GM18519 (cell line): ENCODE data around the gene ITGAE.
"Not testable (repeated sequence)": the region's sequence is repeated elsewhere in the genome, so short reads cannot be mapped to it uniquely, and the experiment has no call there.

Experiments used
- ATAC-seq: cut with Tn5 transposase; IDR thresholded peaks from one replicate; pipeline ENCODE4 v1.9.1; 2021; ENCODE audit warnings: mild to moderate bottlenecking, moderate library complexity; ENCODE audit not compliant: unreplicated experiment, low FRiP score

ITGAE gene

GRCh38 chr17:3702041-3702539 lies 98.9 kb downstream of the ITGAE start:
- not testable (repeated sequence) for ATAC-seq

GRCh38 chr17:3699951-3700350 lies 101.0 kb downstream of the ITGAE start:
- ATAC-seq: no peak

GRCh38 chr17:3698139-3698538 lies 102.8 kb downstream of the ITGAE start:
- no peak for ATAC-seq

GRCh38 chr17:3697103-3697476 lies 103.9 kb downstream of the ITGAE start:
- no peak for ATAC-seq

- no peak for ATAC-seq
These were observed 105.1 kb downstream of the ITGAE start, which contains the start of gene P2RX5 for GRCh38 chr17:3695723-3696411. TSS of gene P2RX5 (minus strand) at chr17:3696155. CDS start at chr17:3696005, 150 bp downstream.

- no peak for ATAC-seq
These were observed 105.8 kb downstream of the ITGAE start for GRCh38 chr17:3695129-3695722.

- ATAC-seq: no peak
These were observed 107.2 kb downstream of the ITGAE start for GRCh38 chr17:3693829-3694231.

- ATAC-seq: no peak
These were observed 107.8 kb downstream of the ITGAE start for GRCh38 chr17:3693141-3693540.

GRCh38 chr17:3692346-3692745 lies 108.6 kb downstream of the ITGAE start:
- ATAC-seq: no peak

GRCh38 chr17:3691617-3692067 lies 109.3 kb downstream of the ITGAE start:
- ATAC-seq: no peak

GRCh38 chr17:3690094-3690715 lies 110.8 kb downstream of the ITGAE start:
- ATAC-seq: no peak

GRCh38 chr17:3689262-3690093 lies 111.5 kb downstream of the ITGAE start:
- ATAC-seq: no peak

GRCh38 chr17:3688852-3689261 lies 112.1 kb downstream of the ITGAE start:
- no peak for ATAC-seq

- no peak for ATAC-seq
These were observed 112.9 kb downstream of the ITGAE start for GRCh38 chr17:3688027-3688553.

- ATAC-seq: no peak
These were observed 115.8 kb downstream of the ITGAE start for GRCh38 chr17:3685174-3685573.

- ATAC-seq: no peak
These were observed 117.9 kb downstream of the ITGAE start for GRCh38 chr17:3683054-3683511.

- ATAC-seq: no peak
These were observed 119.0 kb downstream of the ITGAE start for GRCh38 chr17:3682033-3682432.

GRCh38 chr17:3681565-3681964 lies 119.4 kb downstream of the ITGAE start:
- ATAC-seq: no peak

GRCh38 chr17:3681057-3681456 lies 119.9 kb downstream of the ITGAE start:
- ATAC-seq: no peak

- ATAC-seq: no peak
These were observed 121.4 kb downstream of the ITGAE start for GRCh38 chr17:3679531-3680126.
